ENCODE measurements around the gene ABCA8.
"Not testable (repeated sequence)": the region's sequence is repeated elsewhere in the genome, so short reads cannot be mapped to it uniquely, and the experiment has no call there.

The ABCA8 gene

GRCh38 chr17:68832109-68832802 lies 122.9 kb downstream of the ABCA8 start:
- DNase-seq (ENCODE audit: extremely low read depth, low read depth): no peak
- no peak overlapping the region for H3K4me3 ChIP-seq (replicated peaks; ENCODE audit: low read depth, low read length)
- no peak for TF ChIP-seq CTCF (IDR thresholded peaks at IDR 0.05; ENCODE audit: low read depth, low read length, missing control alignments)

GRCh38 chr17:68831170-68831569 lies 124.0 kb downstream of the ABCA8 start:
- no peak for DNase-seq (ENCODE audit: extremely low read depth, low read depth)
- no peak for TF ChIP-seq CTCF (IDR thresholded peaks at IDR 0.05; ENCODE audit: low read depth, low read length, missing control alignments)
- no peak overlapping the region for H3K4me3 ChIP-seq (replicated peaks; ENCODE audit: low read depth, low read length)

- no peak overlapping the region for H3K4me3 ChIP-seq (replicated peaks; ENCODE audit: low read depth, low read length)
- no peak for DNase-seq (ENCODE audit: extremely low read depth, low read depth)
- TF ChIP-seq CTCF (IDR thresholded peaks at IDR 0.05; ENCODE audit: low read depth, low read length, missing control alignments): no peak
Measured at GRCh38 chr17:68830313-68830712, 124.9 kb downstream of the ABCA8 start.

GRCh38 chr17:68829211-68829610 lies 126.0 kb downstream of the ABCA8 start:
- H3K4me3 ChIP-seq (replicated peaks; ENCODE audit: low read depth, low read length): no peak overlapping the region
- no peak for DNase-seq (ENCODE audit: extremely low read depth, low read depth)
- TF ChIP-seq CTCF (IDR thresholded peaks at IDR 0.05; ENCODE audit: low read depth, low read length, missing control alignments): no peak

- H3K4me3 ChIP-seq (replicated peaks; ENCODE audit: low read depth, low read length): no peak overlapping the region
- DNase-seq (ENCODE audit: extremely low read depth, low read depth): no peak
- no peak for TF ChIP-seq CTCF (IDR thresholded peaks at IDR 0.05; ENCODE audit: low read depth, low read length, missing control alignments)
Measured at GRCh38 chr17:68824707-68825106, 130.5 kb downstream of the ABCA8 start.

GRCh38 chr17:68824185-68824584 lies 131.0 kb downstream of the ABCA8 start:
- not testable (repeated sequence) for DNase-seq (ENCODE audit: extremely low read depth, low read depth); H3K4me3 ChIP-seq (replicated peaks; ENCODE audit: low read depth, low read length)

- DNase-seq (ENCODE audit: extremely low read depth, low read depth): no peak
- H3K4me3 ChIP-seq (replicated peaks; ENCODE audit: low read depth, low read length): no peak overlapping the region
- no peak for TF ChIP-seq CTCF (IDR thresholded peaks at IDR 0.05; ENCODE audit: low read depth, low read length, missing control alignments)
Measured at GRCh38 chr17:68822719-68823289, 132.4 kb downstream of the ABCA8 start.
